IMR-90 (cell line): ENCODE data around the gene ZMYM1. TPM values are rescaled to one million over a fixed set of nuclear protein-coding genes. Genes with fewer than 3 reads are reported as not detected.

ENCODE experiments used
- ATAC-seq: fragments of 200-7000 bp; cut with Tn5 transposase; 2 replicates; pipeline ENCODE4 v1.9.1; 2020; ENCODE audit warnings: low read depth, mild to moderate bottlenecking, moderate library complexity
- BruUV-seq: library from RNA; stranded (reverse); fragments of 400-500 nt; replicated peaks from 2 replicates; lab custom pipeline; 2021; lab: Mats Ljungman, UMichigan
- CTCF ChIA-PET: fragments of 300-600 bp; formaldehyde crosslinking; extraction: SDS; loops from one replicate; lab custom pipeline; 2021; ENCODE audit warnings: antibody characterized with exemption; lab: Yijun Ruan, JAX
- POLR2A ChIA-PET: fragments of 300-600 bp; sonication (Branson Sonifier 250); formaldehyde crosslinking; loops from one replicate; lab custom pipeline; 2022; ENCODE audit warnings: antibody characterized with exemption; ENCODE audit not compliant: unreplicated experiment; lab: Charles Lee
- DNase-seq: peaks from one replicate; pipeline ENCODE4 v3.0.0; 2013
- H2AFZ ChIP-seq: replicated peaks from 2 replicates; pipeline ENCODE3; 2013; ENCODE audit warnings: low read length, mild to moderate bottlenecking; ENCODE audit not compliant: poor library complexity
- H2AK5ac ChIP-seq: 2 replicates; pipeline ENCODE4 v1.6.1; 2013; ENCODE audit warnings: low read depth, low read length, inconsistent platforms
- H2AK9ac ChIP-seq: replicated peaks from 2 replicates; pipeline ENCODE3; 2013; ENCODE audit warnings: mild to moderate bottlenecking, low read depth, low read length, moderate library complexity; ENCODE audit not compliant: poor library complexity
- H2BK120ac ChIP-seq: 2 replicates; pipeline ENCODE4 v1.6.1; 2013; ENCODE audit warnings: low read depth, low read length, inconsistent platforms
- H2BK15ac ChIP-seq: 3 replicates; pipeline ENCODE4 v1.6.1; 2013; ENCODE audit warnings: low read depth, low read length, inconsistent platforms
- H2BK20ac ChIP-seq: 2 replicates; pipeline ENCODE4 v1.6.1; 2013; ENCODE audit warnings: low read depth, mild to moderate bottlenecking, inconsistent platforms, low read length, moderate library complexity
- H2BK5ac ChIP-seq: 2 replicates; pipeline ENCODE4 v1.6.1; 2013; ENCODE audit warnings: mild to moderate bottlenecking, low read depth, low read length, inconsistent platforms; ENCODE audit not compliant: poor library complexity, severe bottlenecking
- H3K14ac ChIP-seq: replicated peaks from 2 replicates; pipeline ENCODE4 v1.6.1; 2013; ENCODE audit warnings: low read depth, low read length, inconsistent platforms
- H3K18ac ChIP-seq: 2 replicates; pipeline ENCODE4 v1.6.1; 2013; ENCODE audit warnings: low read depth, low read length, control low read depth
- H3K23ac ChIP-seq: 2 replicates; pipeline ENCODE4 v1.6.1; 2013; ENCODE audit warnings: low read depth, low read length, inconsistent platforms
- H3K27ac ChIP-seq: 2 replicates; pipeline ENCODE4 v1.5.1; 2013; ENCODE audit warnings: mild to moderate bottlenecking, control low read depth, low read length; ENCODE audit not compliant: insufficient read depth
- H3K27me3 ChIP-seq: 2 replicates; pipeline ENCODE4 v1.6.1; 2013; ENCODE audit warnings: low read length; ENCODE audit not compliant: control insufficient read depth, insufficient read depth
- H3K36me3 ChIP-seq: 2 replicates; pipeline ENCODE4 v1.6.1; 2013; ENCODE audit warnings: low read length, mixed read lengths; ENCODE audit not compliant: control insufficient read depth, insufficient read depth
- H3K4ac ChIP-seq: 2 replicates; pipeline ENCODE4 v1.6.1; 2013; ENCODE audit warnings: low read depth, low read length, inconsistent platforms
- H3K4me1 ChIP-seq: 2 replicates; pipeline ENCODE4 v1.6.1; 2013; ENCODE audit warnings: low read length, mixed read lengths; ENCODE audit not compliant: control insufficient read depth, insufficient read depth
- H3K4me2 ChIP-seq: 2 replicates; pipeline ENCODE4 v1.6.1; 2013; ENCODE audit warnings: low read depth, mild to moderate bottlenecking, control low read depth, low read length, moderate library complexity
- H3K4me3 ChIP-seq: 2 replicates; pipeline ENCODE4 v1.5.1; 2013; ENCODE audit warnings: low read depth, mild to moderate bottlenecking, control low read depth, low read length, moderate library complexity; ENCODE audit not compliant: insufficient read depth
- H3K56ac ChIP-seq: 2 replicates; pipeline ENCODE4 v1.6.1; 2013; ENCODE audit warnings: low read length, inconsistent platforms; ENCODE audit not compliant: insufficient read depth; ENCODE audit errors: extremely low read depth
- H3K79me1 ChIP-seq, 2 experiments: 2 replicates each; pipeline ENCODE4 v1.6.1; 2013; ENCODE audit warnings: low read length in 2 of 2, inconsistent platforms in 1 of 2, low read depth in 1 of 2
- H3K9ac ChIP-seq: 2 replicates; pipeline ENCODE4 v1.6.1; 2013; ENCODE audit warnings: low read depth, low read length, control low read depth
- H3K9me1 ChIP-seq: 2 replicates; pipeline ENCODE4 v1.6.1; 2013; ENCODE audit warnings: low read length, inconsistent platforms; ENCODE audit not compliant: insufficient read depth
- H3K9me3 ChIP-seq: 2 replicates; pipeline ENCODE4 v1.6.1; 2013; ENCODE audit warnings: low read length; ENCODE audit not compliant: control insufficient read depth, insufficient read depth
- H4K20me1 ChIP-seq: 2 replicates; pipeline ENCODE4 v1.6.1; 2013; ENCODE audit warnings: low read length, inconsistent platforms; ENCODE audit not compliant: insufficient read depth
- H4K5ac ChIP-seq: 2 replicates; pipeline ENCODE4 v1.6.1; 2013; ENCODE audit warnings: mild to moderate bottlenecking, low read depth, low read length, control low read depth
- H4K8ac ChIP-seq, 2 experiments: 2 replicates each; pipeline ENCODE4 v1.6.1; 2013; ENCODE audit warnings: low read depth in 2 of 2, low read length in 2 of 2, control low read depth in 1 of 2, inconsistent platforms in 1 of 2
- H4K91ac ChIP-seq: 2 replicates; pipeline ENCODE4 v1.6.1; 2013; ENCODE audit warnings: low read depth, low read length, inconsistent platforms; ENCODE audit not compliant: insufficient read depth
- BHLHE40 ChIP-seq: fragments of 150-350 bp; IDR thresholded peaks from 2 replicates; pipeline ENCODE4 v1.6.1; 2016; ENCODE audit warnings: mild to moderate bottlenecking, low read depth, low read length
- CEBPB ChIP-seq: IDR thresholded peaks from 2 replicates; pipeline ENCODE4 v1.6.1; 2012; ENCODE audit warnings: low read depth, low read length, improper control_type of control experiment
- CHD1 ChIP-seq: IDR thresholded peaks from 2 replicates; pipeline ENCODE4 v1.6.1; 2012; ENCODE audit warnings: low read depth, low read length, improper control_type of control experiment
- CTCF ChIP-seq: conservative IDR thresholded peaks from 2 replicates; pipeline ENCODE4 v1.5.1; 2012; ENCODE audit warnings: mild to moderate bottlenecking, low read depth, low read length, improper control_type of control experiment
- ELK1 ChIP-seq: fragments of 150-350 bp; IDR thresholded peaks from 2 replicates; pipeline ENCODE4 v1.6.1; 2016; ENCODE audit warnings: low read depth, mild to moderate bottlenecking, low read length, moderate library complexity, borderline replicate concordance
- FOS ChIP-seq: fragments of 150-350 bp; IDR thresholded peaks from 2 replicates; pipeline ENCODE4 v1.6.1; 2016; ENCODE audit warnings: low read depth, low read length
- MAZ ChIP-seq: IDR thresholded peaks from 2 replicates; pipeline ENCODE4 v1.6.1; 2012; ENCODE audit warnings: low read depth, mild to moderate bottlenecking, low read length, improper control_type of control experiment, moderate library complexity, borderline replicate concordance
- MXI1 ChIP-seq: IDR thresholded peaks from 2 replicates; pipeline ENCODE4 v1.6.1; 2012; ENCODE audit warnings: low read depth, mild to moderate bottlenecking, low read length, moderate library complexity, borderline replicate concordance
- NFE2L2 ChIP-seq: fragments of 150-350 bp; IDR thresholded peaks from 2 replicates; pipeline ENCODE4 v1.6.1; 2016; ENCODE audit warnings: low read depth, mild to moderate bottlenecking, low read length
- POLR2A ChIP-seq: IDR thresholded peaks from 2 replicates; pipeline ENCODE4 v1.6.1; 2012; ENCODE audit warnings: mild to moderate bottlenecking, low read depth, low read length
- RAD21 ChIP-seq: IDR thresholded peaks from 2 replicates; pipeline ENCODE4 v1.6.1; 2012; ENCODE audit warnings: low read length, improper control_type of control experiment
- RCOR1 ChIP-seq: IDR thresholded peaks from 2 replicates; pipeline ENCODE4 v1.6.1; 2012; ENCODE audit warnings: mild to moderate bottlenecking, low read length, improper control_type of control experiment; ENCODE audit not compliant: insufficient replicate concordance
- USF2 ChIP-seq: fragments of 150-350 bp; IDR thresholded peaks from 2 replicates; pipeline ENCODE4 v1.6.1; 2017; ENCODE audit warnings: mild to moderate bottlenecking, antibody characterized with exemption, low read length, low read depth
- WGBS, 2 experiments: methylation state at CpG; one replicate each; pipeline versions ENCODE4 v1.1.5 to v1.1.7; 2013; ENCODE audit warnings: missing lambda C conversion rate in 2 of 2; ENCODE audit not compliant: insufficient read length in 1 of 2; ENCODE audit errors: extremely low coverage in 2 of 2; 5-methylcytosine and 5-hydroxymethylcytosine counted together
- dilution Hi-C: fragments of 300-500 bp; cut with HindIII; formaldehyde crosslinking; loops from one replicate; pipeline ENCODE4 v1.14.3; 2018; ENCODE audit warnings: low sequenced_read_pairs; ENCODE audit not compliant: unreplicated experiment
- in situ Hi-C: fragments of 300-500 bp; cut with MboI; formaldehyde crosslinking; loops from 3 replicates; pipeline ENCODE4 v1.14.3; 2019; ENCODE audit warnings: low sequenced_read_pairs, inconsistent platforms, mixed read lengths
- intact Hi-C: fragments of 100-400 bp; cut with micrococcal nuclease; formaldehyde crosslinking; loops from 2 replicates; pipeline ENCODE4 v1.10.0; 2022
- polyA plus RNA-seq, 3 experiments: library from polyadenylated mRNA; depleted of rRNA; stranded (reverse); fragments of >200 nt; gene quantifications; 2 replicates each; pipeline ENCODE4 v1.2.3, GENCODE V29; 2012; ENCODE audit warnings: low replicate concordance in 1 of 3
- total RNA-seq: library from RNA; depleted of rRNA; stranded (reverse); fragments of >200 nt; gene quantifications from 2 replicates; pipeline ENCODE4 v1.2.3, GENCODE V29; 2012

Gene ZMYM1
- total and polyA plus RNA-seq, 2 of the 4 experiments (the other 2 are of a cell fraction): 7.2 to 33.9 TPM

GRCh38 chr1:35151220-35151619, 72.0 kb downstream of the ZMYM1 start:
- TF ChIP-seq NFE2L2: no peak
- no peak for TF ChIP-seq MXI1
- TF ChIP-seq FOS: no peak
- no peak for TF ChIP-seq RCOR1
- TF ChIP-seq ELK1: no peak
- no peak for TF ChIP-seq BHLHE40
- no peak for TF ChIP-seq MAZ
- no peak for TF ChIP-seq USF2
- no peak for TF ChIP-seq CEBPB
- no peak for TF ChIP-seq RAD21
- no peak for TF ChIP-seq CHD1
- TF ChIP-seq POLR2A: no peak
- no peak for TF ChIP-seq CTCF
- H3K79me1 ChIP-seq: no peaks in the 10 kb centered on the region
- no peak overlapping the region for H3K4me3 ChIP-seq
- H3K9me1 ChIP-seq: no peaks in the 10 kb centered on the region
- H3K23ac ChIP-seq: no peak overlapping the region
- intact Hi-C loops (no loop called here), in situ Hi-C loops (no loop called here), dilution Hi-C loops (no loop called here)
- H2BK120ac ChIP-seq: no peak overlapping the region
- H2BK5ac ChIP-seq: no peak overlapping the region
- no peaks in the 10 kb centered on the region for H4K20me1 ChIP-seq
- no peak overlapping the region for H2BK20ac ChIP-seq
- ChIA-PET CTCF (no interaction called here), POLR2A (no interaction called here)
- H2AK9ac ChIP-seq: no peak overlapping the region
- H4K91ac ChIP-seq: no peak overlapping the region
- H3K18ac ChIP-seq: no peak overlapping the region
- H3K4ac ChIP-seq: no peak overlapping the region
- no peaks in the 10 kb centered on the region for H3K4me1 ChIP-seq
- DNase-seq (no peak), ATAC-seq (no peak)
- no peak overlapping the region for H2AFZ ChIP-seq
- H3K27me3 ChIP-seq: no peaks in the 10 kb centered on the region; the same call in 1 of the 2 replicates
- no peak overlapping the region for H3K56ac ChIP-seq
- H3K36me3 ChIP-seq: no peaks in the 10 kb centered on the region
- no peak overlapping the region for H4K8ac ChIP-seq
- no peak overlapping the region for H2BK15ac ChIP-seq
- H2AK5ac ChIP-seq: no peak overlapping the region
- no peak overlapping the region for H3K4me2 ChIP-seq
- H3K14ac ChIP-seq: no peak overlapping the region
- no peak overlapping the region for H4K5ac ChIP-seq
- no TSS peak for BruUV-seq
- H3K9ac ChIP-seq: no peak overlapping the region
- no peaks in the 10 kb centered on the region for H3K9me3 ChIP-seq
- WGBS, 2 experiments: no CpG with 5 or more reads among the region's 5 CpGs
- no peak overlapping the region for H3K27ac ChIP-seq
